B cell (primary cell): Measurements from ENCODE around the gene SIGLEC5. TPM values are rescaled to one million over a fixed set of nuclear protein-coding genes. Genes with fewer than 3 reads are reported as not detected.

ENCODE experiments used
- ATAC-seq: fragments of 200-7000 bp; cut with Tn5 transposase; one replicate; pipeline ENCODE4 v1.10.0; 2021; ENCODE audit warnings: low read depth, mild to moderate bottlenecking, moderate number of reproducible peaks, moderate library complexity
- CTCF ChIA-PET: fragments of 350-600 bp; sonication (Branson Sonifier 250); formaldehyde crosslinking; loops from one replicate; lab custom pipeline; 2021; ENCODE audit warnings: antibody characterized with exemption, inconsistent platforms; lab: Charles Lee
- POLR2A ChIA-PET: fragments of 350-600 bp; sonication (Branson Sonifier 250); formaldehyde crosslinking; loops from one replicate; lab custom pipeline; 2021; ENCODE audit warnings: antibody characterized with exemption; lab: Charles Lee
- DNase-seq: peaks from one replicate; pipeline ENCODE4 v3.0.0; 2013
- H2AFZ ChIP-seq: 2 replicates; pipeline ENCODE4 v1.6.1; 2012; ENCODE audit warnings: mild to moderate bottlenecking, low read depth, low read length; ENCODE audit not compliant: insufficient read depth, poor library complexity, severe bottlenecking
- H3K27ac ChIP-seq, 2 donors: 1 replicate in 1 of 2; 2 replicates in 1 of 2; pipeline ENCODE4 v1.5.1; 2012 to 2013; ENCODE audit warnings: low read length in 2 of 2, mild to moderate bottlenecking in 2 of 2, moderate library complexity in 1 of 2
- H3K27me3 ChIP-seq, 4 experiments: fragments of 200-600 bp in 1 of 4; sonication (generic) in 1 of 4; replicated peaks in 1 of 4; 1 replicate in 2 of 4; 2 replicates in 2 of 4; pipeline versions ENCODE4 v1.6.1 to v1.7.0; 2013 to 2016; ENCODE audit warnings: low read length in 3 of 4, mild to moderate bottlenecking in 2 of 4, mixed read lengths in 1 of 4, moderate library complexity in 1 of 4; ENCODE audit not compliant: insufficient read depth in 4 of 4, control insufficient read depth in 3 of 4; ENCODE audit errors: control extremely low read depth in 1 of 4
- H3K36me3 ChIP-seq, 2 experiments: replicated peaks in 1 of 2; 1 replicate in 1 of 2; 2 replicates in 1 of 2; pipeline versions ENCODE4 v1.6.1 to v1.7.1; 2013; ENCODE audit warnings: low read length in 1 of 2; ENCODE audit not compliant: insufficient read depth in 2 of 2, control insufficient read depth in 1 of 2; ENCODE audit errors: control extremely low read depth in 1 of 2, extremely low read depth in 1 of 2
- H3K4me1 ChIP-seq, 2 donors: fragments of 200-600 bp in 1 of 2; sonication (generic) in 1 of 2; 1 replicate in 1 of 2; 2 replicates in 1 of 2; pipeline versions ENCODE4 v1.5.1 to v1.6.1; 2013 to 2017; ENCODE audit warnings: low read length in 2 of 2; ENCODE audit not compliant: control insufficient read depth in 2 of 2, insufficient read depth in 2 of 2
- H3K4me2 ChIP-seq: replicated peaks from 2 replicates; pipeline ENCODE3; 2012; ENCODE audit warnings: mild to moderate bottlenecking, low read depth, low read length; ENCODE audit not compliant: poor library complexity, severe bottlenecking
- H3K4me3 ChIP-seq, 5 experiments: fragments of 200-600 bp in 1 of 5; sonication (generic) in 1 of 5; 1 replicate in 3 of 5; 2 replicates in 2 of 5; pipeline versions ENCODE4 v1.5.1 to v1.7.0; 2011 to 2016; ENCODE audit warnings: low read length in 4 of 5, mild to moderate bottlenecking in 4 of 5, low read depth in 2 of 5, control low read depth in 1 of 5, moderate library complexity in 1 of 5; ENCODE audit not compliant: insufficient read depth in 1 of 5; ENCODE audit errors: control extremely low read depth in 1 of 5, extremely low read depth in 1 of 5
- H3K79me2 ChIP-seq: fragments of 200-600 bp; sonication (generic); one replicate; pipeline ENCODE4 v1.6.0; 2016; ENCODE audit warnings: low read length; ENCODE audit not compliant: control insufficient read depth, insufficient read depth
- H3K9ac ChIP-seq: fragments of 200-600 bp; sonication (generic); 2 replicates; pipeline ENCODE4 v1.6.1; 2017; ENCODE audit warnings: mild to moderate bottlenecking, low read length, moderate library complexity
- H3K9me3 ChIP-seq, 3 donors: one replicate each; pipeline versions ENCODE4 v1.6.1 to v1.7.1; 2013; ENCODE audit warnings: low read length in 2 of 3; ENCODE audit not compliant: control insufficient read depth in 2 of 3, insufficient read depth in 1 of 3; ENCODE audit errors: control extremely low read depth in 1 of 3
- H4K20me1 ChIP-seq: 2 replicates; pipeline ENCODE4 v1.6.0; 2012; ENCODE audit warnings: mild to moderate bottlenecking, low read length; ENCODE audit not compliant: insufficient read depth, control insufficient read depth, poor library complexity, severe bottlenecking
- H3K27ac Mint-ChIP-seq: one replicate; pipeline ENCODE4 v1.8.0; 2021; ENCODE audit warnings: mixed read lengths
- H3K27me3 Mint-ChIP-seq: one replicate; pipeline ENCODE4 v1.8.0; 2021; ENCODE audit warnings: mixed read lengths
- H3K4me1 Mint-ChIP-seq: one replicate; pipeline ENCODE4 v1.8.0; 2021; ENCODE audit warnings: mixed read lengths
- H3K4me3 Mint-ChIP-seq: one replicate; pipeline ENCODE4 v1.8.0; 2021; ENCODE audit warnings: mixed read lengths
- H3K9me3 Mint-ChIP-seq: one replicate; pipeline ENCODE4 v1.8.0; 2022; ENCODE audit warnings: mixed read lengths; ENCODE audit not compliant: insufficient read depth
- CTCF ChIP-seq: fragments of 200-600 bp; IDR thresholded peaks from one replicate; pipeline ENCODE4 v1.8.0; 2022; ENCODE audit warnings: antibody characterized with exemption, mild to moderate bottlenecking
- EZH2 ChIP-seq: IDR thresholded peaks from 2 replicates; pipeline ENCODE4 v1.6.1; 2012; ENCODE audit warnings: borderline replicate concordance, low read depth, mild to moderate bottlenecking, moderate library complexity, low read length; ENCODE audit not compliant: insufficient read depth, poor library complexity, severe bottlenecking
- WGBS: methylation state at CpG from one replicate; pipeline ENCODE4 v1.1.5; 2013; ENCODE audit warnings: missing lambda C conversion rate; ENCODE audit not compliant: insufficient coverage; 5-methylcytosine and 5-hydroxymethylcytosine counted together
- intact Hi-C: fragments of 100-400 bp; cut with micrococcal nuclease; formaldehyde crosslinking; loops from one replicate; pipeline ENCODE4 v1.10.0; 2022
- polyA plus RNA-seq: library from polyadenylated mRNA; depleted of rRNA; stranded (reverse); fragments of >200 nt; gene quantifications from 2 replicates; pipeline ENCODE4 v1.2.3, GENCODE V29; 2012
- total RNA-seq, 2 donors: library from RNA; stranded (reverse); fragments of 120-200 nt in 1 of 2; gene quantifications; 1 replicate in 1 of 2; 2 replicates in 1 of 2; pipeline versions ENCODE4 v1.2.3 to v1.2.4, GENCODE V29; 2013 to 2022

SIGLEC5 gene
- total and polyA plus RNA-seq, 2 donors (not counting 1 experiment from before 2014, with no cell fraction given): 0.84 TPM; not detected in 1

GRCh38 chr19:51566489-51567100 lies 63.6 kb downstream of the SIGLEC5 start:
- Histone ChIP-seq H3K4me1 (peaks cover 28 to 30% of the 10 kb centered on the region in 2 donors), H3K27me3 (no peaks in the 10 kb centered on the region), H3K27ac (no peak overlapping the region), H3K9me3 (no peaks in the 10 kb centered on the region), H3K36me3 (no peaks in the 10 kb centered on the region), H3K9ac (no peak overlapping the region), H4K20me1 (no peaks in the 10 kb centered on the region), H2AFZ (no peak overlapping the region), H3K79me2 (peaks cover 6% of the 10 kb centered on the region), H3K4me2 (no peak overlapping the region), H3K4me3 (no peak overlapping the region)
- no peaks in the 10 kb centered on the region for H3K27me3 Mint-ChIP-seq
- intact Hi-C loops: no loop called here
- ChIA-PET CTCF (interaction anchor here (2.6 kb wide), 1 partner anchor 90 kb away, joined by 12 read pairs; no protein-coding TSS in a partner anchor), POLR2A (no interaction called here)
- H3K4me1 Mint-ChIP-seq: peaks cover 38% of the 10 kb centered on the region
- DNase-seq (no peak), ATAC-seq (no peak)
- WGBS: 55% methylated on average over 2 of the region's 8 CpGs
- no peak overlapping the region for H3K4me3 Mint-ChIP-seq
- no peak overlapping the region for H3K27ac Mint-ChIP-seq
- no peaks in the 10 kb centered on the region for H3K9me3 Mint-ChIP-seq
- TF ChIP-seq CTCF (no peak), EZH2 (no peak)

- 40% methylated on average over 3 of the region's 4 CpGs for WGBS
Measured at GRCh38 chr19:51565583-51565982, 64.6 kb downstream of the SIGLEC5 start.

More at GRCh38 chr19:51565583-51565982, 64.6 kb downstream of the SIGLEC5 start:
- ChIA-PET POLR2A (interaction anchor here (0.7 kb wide), 1 partner anchor 33 kb away, joined by 3 read pairs; no protein-coding TSS in a partner anchor), CTCF (interaction anchor here (0.8 to 2.6 kb wide), 7 partner anchors 15 to 91 kb away, joined by 3 to 12 read pairs (median 3); no protein-coding TSS in a partner anchor)
- Histone ChIP-seq H3K4me2 (no peak overlapping the region), H3K27me3 (no peaks in the 10 kb centered on the region), H3K9me3 (no peaks in the 10 kb centered on the region), H4K20me1 (no peaks in the 10 kb centered on the region), H2AFZ (no peak overlapping the region), H3K79me2 (peaks cover 2% of the 10 kb centered on the region), H3K9ac (no peak overlapping the region), H3K4me3 (no peak overlapping the region), H3K27ac (no peak overlapping the region), H3K36me3 (no peaks in the 10 kb centered on the region), H3K4me1 (peaks cover 23 to 25% of the 10 kb centered on the region in 2 donors)
- intact Hi-C loops: no loop called here
- no peak for DNase-seq
- TF ChIP-seq CTCF (no peak), EZH2 (no peak)
- H3K27me3 Mint-ChIP-seq: no peaks in the 10 kb centered on the region
- no peaks in the 10 kb centered on the region for H3K9me3 Mint-ChIP-seq
- peak overlapping the region; percentile 37 for H3K4me3 Mint-ChIP-seq
- H3K4me1 Mint-ChIP-seq: peaks cover 28% of the 10 kb centered on the region
- no peak for ATAC-seq
- peak overlapping the region; percentile 17 for H3K27ac Mint-ChIP-seq
